GM19193 (cell line): ENCODE measurements around the gene CDH2.

Source experiments
- POLR2A ChIP-seq: IDR thresholded peaks from 4 replicates; pipeline ENCODE4 v1.6.1; 2011; ENCODE audit not compliant: insufficient read depth, insufficient read length; ENCODE audit errors: extremely low read depth

CDH2 gene

DNA sequence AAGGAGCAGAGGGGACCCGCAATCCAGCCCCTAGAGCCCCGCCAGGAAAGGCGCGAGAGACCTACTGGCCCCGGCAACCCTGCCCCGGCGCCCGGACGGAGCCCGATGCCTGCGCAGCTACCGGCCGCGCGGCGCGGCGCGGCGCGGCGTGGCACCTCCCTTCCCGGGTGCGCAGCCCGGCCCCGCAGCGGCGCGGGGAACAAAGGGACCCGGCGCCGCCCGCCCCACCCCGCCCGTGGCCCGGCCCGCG lies 307 bp downstream of the CDH2 start:
- TF ChIP-seq POLR2A, result no peak

DNA sequence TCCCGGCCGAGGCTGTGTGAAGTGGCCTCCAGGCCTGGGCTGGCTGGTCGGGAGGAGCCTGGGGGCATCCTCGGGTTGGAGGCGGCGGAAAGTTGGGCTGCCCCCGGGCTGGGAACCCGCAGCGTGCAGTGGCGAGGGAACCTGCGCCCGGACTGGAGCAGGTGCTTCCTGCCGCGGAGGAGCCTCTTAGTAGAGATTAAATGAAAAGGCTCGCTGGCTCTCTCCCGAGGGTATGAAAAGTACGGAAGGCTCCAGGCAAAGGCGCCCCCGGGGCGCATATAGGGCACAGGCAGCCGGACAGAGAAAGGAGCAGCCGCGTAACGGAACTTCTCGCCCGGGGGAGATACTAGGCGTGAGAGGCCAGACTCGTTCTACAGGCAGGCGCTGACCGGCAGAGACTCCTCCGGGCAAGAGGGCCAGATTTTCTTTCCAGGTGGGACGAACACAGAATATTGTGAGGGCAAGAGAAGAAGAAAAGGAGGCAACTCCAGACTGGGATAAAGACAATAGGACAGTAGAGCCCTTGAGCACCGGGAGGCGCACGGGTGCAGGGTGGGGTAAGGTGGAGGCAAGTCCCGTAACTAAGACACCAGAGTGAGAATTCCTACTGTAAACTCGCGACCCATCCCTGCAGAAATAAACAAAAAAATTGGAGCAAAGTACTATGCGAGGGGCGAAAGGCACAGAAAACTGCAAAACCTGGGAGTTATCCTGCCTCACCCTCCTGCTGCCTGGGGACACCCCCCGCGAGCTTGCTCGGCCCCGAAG lies 816 bp downstream of the CDH2 start:
- no peak for TF ChIP-seq POLR2A

DNA sequence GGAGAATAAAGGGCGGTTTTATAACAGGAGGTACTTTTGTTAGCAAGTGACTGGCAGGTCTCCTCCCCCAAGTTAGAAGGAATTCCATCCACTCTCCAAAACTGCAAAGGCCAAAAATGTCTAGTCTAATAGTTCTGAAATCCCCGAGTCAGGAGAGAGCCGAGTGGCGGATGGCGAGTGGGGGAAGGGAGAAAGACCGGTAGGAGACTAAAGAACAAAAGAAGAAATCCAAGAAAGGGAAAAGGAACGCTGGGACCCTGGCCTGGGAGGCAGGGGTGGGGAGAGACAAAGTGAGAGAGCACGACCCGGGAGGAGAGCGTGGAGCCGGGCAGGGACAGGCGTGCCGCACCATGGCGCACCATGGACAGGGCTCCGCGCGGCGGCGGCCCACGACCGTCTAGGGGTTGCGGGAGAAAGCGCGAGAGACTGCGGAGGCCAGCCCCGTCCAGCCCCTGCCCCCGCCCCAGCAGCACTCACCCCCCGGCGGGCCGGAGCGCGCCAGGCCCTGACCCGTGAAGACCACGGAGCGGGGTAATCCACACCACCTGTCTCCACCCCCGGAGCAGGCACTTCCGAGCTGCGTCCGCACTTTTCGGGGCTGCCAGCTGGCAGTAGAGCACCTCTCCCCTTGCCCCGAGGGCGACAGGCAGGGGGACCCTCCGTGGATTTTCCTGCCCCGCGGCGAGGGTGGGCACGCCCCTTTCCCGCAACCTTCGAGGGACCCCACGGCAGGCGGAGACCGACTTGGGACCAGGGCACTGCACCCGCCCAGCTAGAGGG lies 1.6 kb downstream of the CDH2 start:
- no peak for TF ChIP-seq POLR2A

DNA sequence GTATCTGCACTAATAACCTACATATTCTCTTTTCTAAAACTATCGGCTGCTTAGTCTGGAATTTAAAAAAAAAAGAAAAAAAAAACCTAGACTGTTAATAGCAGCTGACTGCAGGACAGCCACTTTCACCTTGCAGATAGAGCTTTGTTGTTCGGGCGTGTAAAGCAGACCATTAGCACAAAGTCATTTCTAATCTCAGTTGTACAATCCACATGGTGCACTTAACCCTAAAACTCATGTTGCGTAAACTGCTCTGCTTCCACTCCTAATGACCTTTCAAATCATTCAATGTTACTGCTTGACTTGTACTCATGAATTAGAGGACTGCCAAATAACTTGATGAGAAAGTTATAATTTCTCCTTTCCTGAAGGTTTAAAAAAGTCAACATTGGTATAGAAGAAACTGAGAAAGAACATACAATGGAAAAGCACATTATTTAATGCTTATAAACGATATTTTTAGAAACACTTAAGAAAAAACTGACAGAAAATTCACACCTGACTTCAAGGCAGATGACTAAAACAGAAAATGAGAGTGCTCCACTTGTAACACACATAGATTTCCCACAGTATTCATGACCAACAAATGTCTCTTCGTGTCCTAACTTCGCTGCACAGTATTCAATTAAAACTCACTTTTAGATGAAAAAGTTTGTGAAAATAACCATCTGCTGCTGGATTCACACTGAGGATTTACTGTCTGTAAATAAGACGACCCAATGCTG lies 2.6 kb downstream of the CDH2 start:
- no peak for TF ChIP-seq POLR2A

DNA sequence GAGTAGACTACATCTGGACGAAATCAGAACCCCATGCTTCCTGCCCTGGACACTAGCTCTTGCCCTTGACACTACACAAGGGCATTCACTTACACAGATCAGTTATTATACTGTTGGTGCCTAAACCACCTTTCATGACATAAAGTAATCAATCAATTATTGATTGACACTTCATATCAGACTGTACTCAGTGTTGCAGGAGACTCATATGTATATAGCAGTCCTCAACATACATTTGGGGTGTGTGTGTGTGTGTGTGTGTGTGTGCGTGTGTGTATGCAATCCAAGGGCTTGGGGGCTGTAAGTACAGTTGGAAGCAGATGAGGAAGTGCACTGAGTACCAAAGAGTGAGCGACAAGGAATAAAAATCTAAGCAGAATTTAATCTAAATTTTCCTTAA lies 5.1 kb downstream of the CDH2 start:
- TF ChIP-seq POLR2A, result no peak

DNA sequence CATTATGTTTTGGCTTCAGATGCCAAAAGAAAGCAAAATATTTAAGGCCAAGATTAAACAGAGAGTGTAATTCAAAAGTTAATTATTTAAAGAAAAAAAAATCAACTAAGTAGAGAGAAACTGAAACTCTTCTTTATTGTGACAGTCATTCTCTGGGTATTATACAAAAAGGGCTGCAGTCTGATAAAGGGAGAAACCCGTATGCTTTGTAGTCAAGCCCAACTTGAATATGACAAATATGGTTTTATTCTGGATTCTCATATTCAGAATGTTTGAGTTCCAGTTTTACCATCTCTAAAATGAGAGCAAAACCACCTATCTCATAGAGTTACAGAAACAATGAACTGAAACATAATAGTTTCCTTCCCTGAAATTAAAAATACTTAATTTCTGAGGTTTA lies 8.2 kb downstream of the CDH2 start:
- no peak for TF ChIP-seq POLR2A

DNA sequence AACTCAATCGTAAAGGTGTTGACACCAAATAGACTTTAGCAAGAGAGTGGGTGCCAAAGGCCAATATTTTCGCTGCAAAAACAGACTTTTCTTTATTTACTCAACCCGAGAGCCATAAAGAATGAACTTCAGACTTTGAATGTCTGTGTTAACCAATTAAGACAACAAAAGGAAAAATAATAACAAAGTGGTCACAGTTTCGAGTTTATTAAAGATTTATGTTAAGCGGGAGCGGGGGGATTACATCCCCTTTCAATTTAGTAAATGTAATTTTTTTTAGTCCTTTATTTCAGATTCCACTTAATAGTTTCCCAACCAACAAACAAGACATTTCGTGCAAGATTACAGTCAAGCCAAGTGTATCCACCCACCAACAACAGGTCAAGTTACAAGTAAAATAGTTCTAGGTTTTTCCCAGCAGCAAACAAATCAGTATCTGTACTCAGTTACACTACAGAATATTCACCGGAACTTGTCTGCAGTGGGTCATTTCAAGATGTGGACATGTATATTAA lies 9.0 kb downstream of the CDH2 start:
- no peak for TF ChIP-seq POLR2A

DNA sequence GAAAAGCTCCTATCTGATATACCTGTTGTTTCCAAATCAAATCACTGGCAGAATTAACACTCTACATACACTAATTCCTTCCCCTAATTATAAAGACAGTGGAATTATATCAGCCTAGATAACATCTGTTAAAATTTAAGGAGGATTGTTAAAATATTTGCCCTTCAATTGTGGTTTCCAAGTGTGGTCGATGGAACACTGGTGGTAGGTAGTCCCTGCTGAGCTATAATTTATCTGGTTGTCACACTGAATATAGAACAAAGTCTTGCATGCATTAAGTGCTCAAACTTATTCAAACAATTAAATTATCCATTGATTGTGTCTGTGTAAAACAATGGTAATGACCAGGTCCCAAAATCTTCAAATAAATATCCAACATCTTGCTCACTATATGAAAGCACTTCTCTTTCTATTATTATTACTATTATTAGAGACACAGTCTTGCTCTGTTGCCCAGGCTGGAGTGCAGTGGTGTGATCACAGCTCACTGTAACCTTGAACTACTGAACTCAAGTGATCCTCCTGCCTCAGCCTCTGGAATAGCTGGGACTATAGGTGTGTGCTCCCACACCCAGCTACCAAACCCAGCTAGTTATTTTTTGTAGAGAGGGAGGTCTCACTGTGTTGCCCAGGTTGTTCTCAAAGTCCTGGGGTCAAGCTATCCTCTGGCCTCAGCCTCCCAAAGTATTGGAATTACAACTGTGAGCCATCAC lies 12.0 kb downstream of the CDH2 start:
- TF ChIP-seq POLR2A, result no peak

DNA sequence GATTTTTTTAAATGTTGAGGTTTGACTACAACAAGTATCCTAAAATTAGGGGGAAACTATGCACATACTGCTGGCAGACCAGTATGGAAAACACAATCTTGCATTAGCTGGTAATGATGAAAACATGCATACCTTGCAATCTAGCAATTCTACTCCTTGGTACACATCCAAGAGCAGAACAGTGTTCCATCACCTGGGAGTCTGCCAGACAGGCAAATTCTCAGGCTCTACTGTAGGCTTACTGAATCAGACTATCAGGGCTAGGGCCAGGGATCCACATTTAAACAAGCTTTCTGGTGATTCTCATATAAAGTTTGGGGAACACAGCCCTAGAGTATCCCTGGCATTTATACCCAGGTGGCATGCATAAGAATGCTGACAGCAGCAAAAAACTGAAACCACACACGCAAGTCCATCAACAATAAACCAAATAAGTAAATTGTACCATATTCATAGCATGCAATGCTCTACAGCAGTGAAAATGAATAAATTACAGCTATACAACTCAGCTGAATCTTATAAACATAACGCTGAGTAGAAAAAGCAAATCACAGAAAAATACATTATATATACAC lies 13.6 kb downstream of the CDH2 start:
- no peak for TF ChIP-seq POLR2A

DNA sequence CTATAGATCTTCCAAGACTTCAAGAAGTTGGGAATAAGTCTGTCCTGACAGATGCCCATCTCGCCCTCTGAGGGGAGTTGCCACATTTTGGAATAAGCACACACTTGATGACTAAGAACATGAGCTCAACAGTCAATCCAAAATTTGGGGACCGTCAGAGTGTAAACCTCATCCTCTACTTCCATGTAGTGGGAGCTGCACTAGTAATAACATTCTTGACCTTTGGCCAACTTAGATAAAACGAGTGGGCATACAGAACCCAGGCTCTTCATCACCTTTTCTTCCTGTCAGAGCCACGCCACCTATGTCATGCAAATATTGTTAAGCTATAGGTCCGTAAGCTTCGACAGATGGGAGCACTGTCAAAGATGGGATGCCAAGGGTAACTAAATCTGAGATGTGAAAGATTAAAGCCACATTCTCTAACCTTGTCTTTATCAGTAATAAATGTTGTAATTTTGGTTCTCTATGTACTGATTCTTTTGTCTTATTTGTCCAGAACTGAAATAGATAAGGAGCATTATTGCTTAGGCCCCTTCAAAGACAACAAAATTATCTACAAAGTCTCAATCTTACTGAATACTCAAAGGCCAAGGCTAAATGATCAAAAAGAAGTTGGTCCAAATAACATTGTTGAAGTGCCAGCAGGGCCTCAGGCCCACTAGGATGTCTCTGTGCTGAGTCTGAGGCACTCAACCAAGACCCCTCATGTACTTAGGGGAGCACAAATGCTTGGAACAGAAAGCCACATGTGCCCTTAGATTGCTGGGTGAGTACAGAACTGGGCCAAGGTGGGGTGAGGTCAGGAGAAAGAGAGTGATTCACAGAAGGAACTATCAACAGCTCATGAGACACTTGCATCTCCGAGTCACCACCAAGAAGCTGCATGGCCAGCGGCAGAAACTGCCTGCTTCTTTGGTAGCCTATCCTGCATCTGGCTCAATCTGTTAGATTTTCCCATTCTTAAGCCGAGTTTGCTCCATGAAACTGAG lies 15.0 kb downstream of the CDH2 start:
- no peak for TF ChIP-seq POLR2A

DNA sequence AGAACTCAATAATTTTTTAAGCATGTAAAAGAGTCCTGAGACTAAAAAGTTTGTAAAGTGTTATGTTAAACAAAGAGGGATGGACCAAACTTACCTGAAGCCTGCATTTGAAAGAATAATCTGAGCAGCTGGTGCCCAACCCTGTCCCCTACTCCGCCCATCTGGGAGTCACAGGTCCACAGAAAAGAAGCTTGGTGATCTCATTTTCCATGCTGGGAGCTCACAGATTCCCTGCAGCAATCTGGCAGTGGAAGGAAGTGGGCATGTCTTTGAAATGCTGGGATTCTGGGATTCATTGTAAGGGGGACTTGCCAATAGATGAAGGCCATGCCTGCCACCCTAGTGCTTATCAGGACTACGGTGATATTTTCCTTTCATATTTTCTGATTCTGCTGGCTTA lies 17.9 kb downstream of the CDH2 start:
- no peak for TF ChIP-seq POLR2A

DNA sequence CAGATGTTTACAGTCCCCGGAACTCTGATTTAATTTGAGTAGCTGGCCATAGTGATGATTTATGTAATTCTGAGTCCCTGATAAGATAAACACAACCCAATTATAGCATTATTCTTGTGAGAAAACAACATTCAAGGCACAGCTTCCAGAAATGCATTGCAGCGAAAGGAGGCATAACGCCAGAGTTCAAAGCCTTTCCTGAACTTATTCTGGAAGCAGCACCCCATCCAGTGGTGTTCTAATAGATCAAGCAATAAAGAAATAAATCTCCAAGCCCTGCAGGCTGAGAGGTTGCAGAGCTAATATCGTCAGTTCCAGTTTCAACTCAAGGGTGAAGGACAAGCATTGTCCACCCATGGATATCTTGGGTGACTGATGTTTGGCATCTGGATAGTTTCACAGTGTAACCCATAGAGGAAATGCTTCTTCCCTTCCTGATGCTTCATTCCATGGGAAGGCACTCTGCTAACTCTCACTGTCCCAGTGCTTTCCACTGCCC lies 18.8 kb downstream of the CDH2 start:
- TF ChIP-seq POLR2A, result no peak

DNA sequence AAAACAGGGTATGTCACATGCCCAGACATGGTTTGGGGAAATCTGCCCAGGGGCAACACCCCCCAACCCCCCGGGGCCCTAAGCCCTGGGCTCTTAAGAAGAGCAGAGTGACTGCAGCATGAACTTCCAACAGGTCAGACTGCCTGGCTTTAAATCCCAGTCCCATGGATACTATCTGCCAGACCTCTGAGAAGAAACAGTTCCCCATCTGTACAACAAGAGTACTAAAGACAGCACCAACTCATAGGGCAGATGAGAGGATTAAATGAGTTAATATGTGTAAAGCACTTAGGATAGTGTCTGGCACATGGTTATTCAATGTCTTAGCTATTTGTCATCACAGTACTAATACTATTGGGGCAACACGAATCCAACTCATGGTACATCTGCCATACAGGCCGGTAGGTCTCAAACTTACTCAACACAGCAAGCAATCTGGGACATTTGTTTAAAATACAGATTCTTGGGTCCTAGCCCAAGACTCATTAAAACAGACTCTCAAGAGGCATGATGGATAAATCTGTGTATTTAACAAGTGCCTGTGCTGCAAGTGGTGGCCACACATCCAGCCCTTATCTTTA lies 23.4 kb downstream of the CDH2 start:
- TF ChIP-seq POLR2A, result no peak
